Left cardiac atrium (tissue), 4 donors: Measurements from ENCODE around the gene CFAP69. TPM values are rescaled to one million over a fixed set of nuclear protein-coding genes. Genes with fewer than 3 reads are reported as not detected.
"Not testable (repeated sequence)": the region's sequence is repeated elsewhere in the genome, so short reads cannot be mapped to it uniquely, and the experiment has no call there.

Experiments used
- ATAC-seq, 2 donors: fragments of 200-7000 bp; cut with Tn5 transposase; one replicate each; pipeline ENCODE4 v1.9.1; 2020; ENCODE audit warnings: mild to moderate bottlenecking in 2 of 2, moderate library complexity in 2 of 2
- DNase-seq: peaks from one replicate; pipeline ENCODE4 v3.0.0-alpha.2; 2020
- intact Hi-C, 2 donors: fragments of 100-400 bp; cut with DNase I; formaldehyde crosslinking; loops; one replicate each; pipeline versions ENCODE4 v1.14.1 to v1.15.1; 2022 to 2023
- total RNA-seq, 2 donors: library from RNA; stranded (reverse); fragmentation: NEBNext Ultra II Directional; extraction: Animal tissue kit (Norgen Biotek cat#: 25700); gene quantifications; one replicate each; pipeline ENCODE4 v1.2.1, GENCODE V29; 2021
- donor health status: DM: no; HTN: yes; CAD: no.
- donor health status: DM: no; HTN: yes; CAD: no; lungs with severe emphysema.
- donor health status: DM: yes; HTN: yes; CAD: no.
- donor health status: Dilated cardiomyopathy.

CFAP69 gene
- total RNA-seq, 2 donors from 2014 or later: 3.4 to 4.5 TPM

DNA sequence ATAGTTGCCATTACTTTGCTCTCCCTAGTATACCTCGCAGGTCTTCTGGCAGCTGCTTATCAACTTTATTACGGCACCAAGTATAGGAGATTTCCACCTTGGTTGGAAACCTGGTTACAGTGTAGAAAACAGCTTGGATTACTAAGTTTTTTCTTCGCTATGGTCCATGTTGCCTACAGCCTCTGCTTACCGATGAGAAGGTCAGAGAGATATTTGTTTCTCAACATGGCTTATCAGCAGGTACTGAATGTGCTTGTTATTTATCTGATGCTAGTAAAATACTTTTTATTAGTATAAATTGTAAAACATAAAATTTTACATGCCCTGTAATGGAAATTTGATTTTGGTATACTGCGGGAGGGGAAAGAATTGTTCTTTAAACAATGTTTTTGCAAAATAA is 17.7 kb upstream of the CFAP69 start:
- intact Hi-C loops: no loop called here
- no peak for ATAC-seq
- DNase-seq: no peak

DNA sequence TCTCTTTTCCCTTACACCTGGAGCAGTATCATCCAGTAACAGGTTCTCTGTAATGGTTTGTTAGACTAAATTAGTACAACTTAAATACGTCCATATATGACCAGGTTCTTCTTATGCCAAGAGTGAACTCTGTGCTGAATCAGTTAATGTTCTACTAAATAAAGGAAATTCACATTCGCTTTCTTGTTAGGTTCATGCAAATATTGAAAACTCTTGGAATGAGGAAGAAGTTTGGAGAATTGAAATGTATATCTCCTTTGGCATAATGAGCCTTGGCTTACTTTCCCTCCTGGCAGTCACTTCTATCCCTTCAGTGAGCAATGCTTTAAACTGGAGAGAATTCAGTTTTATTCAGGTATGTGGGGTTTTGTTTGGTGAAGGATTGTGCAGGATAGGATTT is 15.3 kb upstream of the CFAP69 start:
- DNase-seq: no peak
- intact Hi-C loops: no loop called here
- no peak for ATAC-seq

DNA sequence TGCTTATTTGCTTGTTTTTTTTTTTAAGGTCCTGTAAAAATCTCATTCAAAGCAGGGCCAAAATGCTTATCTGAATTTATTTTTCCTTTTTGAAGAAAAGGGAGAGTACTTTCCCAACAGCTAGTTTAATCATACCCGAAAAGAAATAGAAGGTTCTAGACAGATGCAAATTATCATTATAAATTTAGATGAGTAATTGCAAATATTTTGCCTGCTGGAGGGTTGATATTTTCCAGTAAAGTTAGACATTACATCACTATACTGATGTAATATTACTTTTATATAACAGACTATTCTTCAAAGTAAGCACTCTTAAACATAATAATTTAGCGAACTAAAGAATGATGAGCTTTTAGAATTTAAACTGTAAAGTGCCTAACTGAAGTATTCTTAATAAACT is 14.1 kb upstream of the CFAP69 start:
- intact Hi-C loops: no loop called here
- DNase-seq (no peak), ATAC-seq (peak in 1 of 2 donors; percentile 68)

GRCh38 chr7:90231304-90231703 is 13.7 kb upstream of the CFAP69 start:
- ATAC-seq (no peak), DNase-seq (no peak)
- intact Hi-C loops: no loop called here

GRCh38 chr7:90232430-90232829 is 12.5 kb upstream of the CFAP69 start:
- intact Hi-C loops: no loop called here
- no peak for ATAC-seq
- no peak for DNase-seq

DNA sequence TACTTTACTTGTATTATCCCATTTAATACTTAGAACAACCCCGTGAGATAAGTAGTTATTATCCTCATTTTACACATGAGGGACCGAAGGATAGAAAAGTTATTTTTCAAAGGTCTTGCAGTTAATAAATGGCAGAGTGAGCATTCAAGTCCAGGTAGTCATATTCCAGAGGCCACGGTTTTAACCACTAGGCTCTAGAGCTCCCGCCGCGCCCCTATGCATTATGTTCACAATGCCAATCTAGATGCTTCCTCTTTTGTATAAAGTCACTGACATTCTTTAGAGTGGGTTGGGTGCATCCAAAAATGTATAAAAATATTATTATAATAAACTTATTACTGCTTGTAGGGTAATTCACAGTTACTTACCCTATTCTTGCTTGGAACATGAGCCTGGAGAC is 11.4 kb upstream of the CFAP69 start:
- ATAC-seq: no peak
- intact Hi-C loops: no loop called here
- DNase-seq: no peak

DNA sequence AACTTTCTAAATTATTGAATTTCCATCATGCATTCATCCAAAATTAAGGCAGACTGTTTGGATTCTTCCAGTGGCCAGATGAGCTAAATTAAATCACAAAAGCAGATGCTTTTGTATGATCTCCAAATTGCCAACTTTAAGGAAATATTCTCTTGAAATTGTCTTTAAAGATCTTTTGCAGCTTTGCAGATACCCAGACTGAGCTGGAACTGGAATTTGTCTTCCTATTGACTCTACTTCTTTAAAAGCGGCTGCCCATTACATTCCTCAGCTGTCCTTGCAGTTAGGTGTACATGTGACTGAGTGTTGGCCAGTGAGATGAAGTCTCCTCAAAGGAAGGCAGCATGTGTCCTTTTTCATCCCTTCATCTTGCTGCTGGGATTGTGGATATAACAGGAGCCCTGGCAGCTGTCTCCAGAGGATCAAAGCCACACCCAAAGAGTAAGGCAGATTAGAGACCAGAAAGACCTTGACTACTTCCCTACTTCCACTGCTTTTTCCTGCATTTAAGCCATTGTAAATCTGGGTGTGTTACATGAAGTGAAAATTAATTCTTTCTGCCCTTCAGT is 8.2 kb upstream of the CFAP69 start:
- intact Hi-C loops: no loop called here
- ATAC-seq (no peak), DNase-seq (no peak)

- no peak for ATAC-seq
- intact Hi-C loops: no loop called here
- DNase-seq: no peak
Observed at GRCh38 chr7:90238022-90238421, 7.0 kb upstream of the CFAP69 start.

- intact Hi-C loops: no loop called here
- DNase-seq (no peak), ATAC-seq (no peak)
Observed at GRCh38 chr7:90238583-90238982, 6.4 kb upstream of the CFAP69 start.

GRCh38 chr7:90239050-90239449 is 5.9 kb upstream of the CFAP69 start:
- ATAC-seq (no peak), DNase-seq (no peak)
- intact Hi-C loops: no loop called here

DNA sequence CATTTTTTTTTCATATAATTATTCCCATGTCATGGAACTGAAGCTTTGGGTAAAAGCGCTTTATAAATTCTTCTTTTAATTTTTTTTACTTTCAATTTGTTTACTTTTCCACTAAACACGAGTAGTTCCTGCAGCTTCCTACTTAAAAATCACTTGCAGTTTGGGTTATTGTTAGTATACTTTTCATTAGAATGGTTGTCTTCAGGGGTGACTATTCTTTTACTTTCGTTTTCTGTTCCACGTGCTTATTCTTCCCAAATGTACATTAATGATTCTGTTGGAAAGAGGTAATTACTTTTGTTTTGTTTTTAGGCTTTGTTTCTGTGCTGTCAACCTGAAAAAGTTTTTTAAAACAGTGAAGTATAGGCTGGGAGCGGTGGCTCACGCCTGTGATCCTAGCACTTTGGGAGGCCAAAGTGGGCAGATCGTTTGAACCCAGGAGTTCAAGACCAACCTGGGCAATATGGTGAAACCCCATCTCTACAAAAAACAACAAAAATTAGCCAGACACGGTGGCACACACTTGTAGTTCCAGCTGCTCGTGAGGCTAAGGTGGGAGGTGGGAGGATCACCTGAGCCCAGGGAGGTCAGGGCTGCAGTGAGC is 5.2 kb upstream of the CFAP69 start:
- intact Hi-C loops: no loop called here
- no peak for DNase-seq
- ATAC-seq: no peak

- intact Hi-C loops: no loop called here
- no peak for ATAC-seq
Observed at GRCh38 chr7:90242369-90243168, 2.4 kb upstream of the CFAP69 start.

GRCh38 chr7:90243556-90243955 is 1.4 kb upstream of the CFAP69 start:
- intact Hi-C loops: no loop called here
- DNase-seq (no peak), ATAC-seq (no peak)

More at GRCh38 chr7:90242369-90243168, 2.4 kb upstream of the CFAP69 start:
- DNase-seq: no peak

GRCh38 chr7:90244565-90244908 is 437 bp upstream of the CFAP69 start:
- DNase-seq (no peak), ATAC-seq (no peak)
- intact Hi-C loops: no loop called here

- intact Hi-C loops: no loop called here
- ATAC-seq (peak in 1 of 2 donors; percentile 18), DNase-seq (no peak)
Observed at GRCh38 chr7:90246171-90246570, 1.2 kb downstream of the CFAP69 start.

DNA sequence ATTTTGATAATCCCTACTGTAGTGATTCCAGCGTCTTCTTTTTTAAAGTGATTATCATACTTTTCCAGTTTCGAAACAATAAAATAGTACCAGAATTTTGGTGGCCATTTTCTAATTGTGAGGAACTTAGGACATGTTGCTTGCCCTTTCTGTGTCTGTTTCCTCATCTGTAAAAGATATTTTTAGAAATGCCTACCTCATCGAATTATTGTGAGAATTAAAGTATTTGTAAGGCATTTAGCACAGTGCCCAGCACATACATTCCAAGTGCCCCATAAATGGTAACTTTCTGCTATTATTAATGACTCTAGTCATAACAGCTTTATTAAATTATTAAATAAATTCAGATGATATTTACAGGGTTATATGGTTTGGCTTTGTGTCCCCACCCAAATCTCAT is 3.7 kb downstream of the CFAP69 start:
- no peak for ATAC-seq
- no peak for DNase-seq
- intact Hi-C loops: no loop called here

GRCh38 chr7:90250601-90251303 is 5.8 kb downstream of the CFAP69 start:
- intact Hi-C loops: no loop called here
- DNase-seq: no peak

DNA sequence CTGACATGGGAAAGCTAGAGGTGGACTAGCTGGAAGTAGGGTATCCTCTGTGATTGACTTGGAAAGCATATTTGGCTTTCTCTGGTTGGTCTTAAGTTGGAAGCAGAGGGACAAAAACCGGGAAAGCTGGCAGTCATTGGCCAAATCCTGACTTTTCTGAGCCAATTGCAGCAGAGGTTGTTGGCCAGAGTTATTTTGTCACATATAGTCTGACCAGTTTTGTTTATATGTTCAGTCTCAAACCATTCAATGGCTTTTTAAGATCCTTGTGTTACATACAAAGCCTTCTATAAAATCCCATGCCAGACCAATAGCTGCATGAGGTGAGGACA is 6.3 kb downstream of the CFAP69 start:
- intact Hi-C loops: no loop called here
- ATAC-seq: no peak
- no peak for DNase-seq

More at GRCh38 chr7:90250601-90251303, 5.8 kb downstream of the CFAP69 start:
- peak; percentile 56 to 81 for ATAC-seq

GRCh38 chr7:90256011-90256410 is 11.0 kb downstream of the CFAP69 start:
- DNase-seq, ATAC-seq, intact Hi-C loops: not testable (repeated sequence)

- intact Hi-C loops: no loop called here
- DNase-seq: no peak
- no peak for ATAC-seq
Observed at GRCh38 chr7:90256778-90257177, 11.8 kb downstream of the CFAP69 start.
